Suprapubic skin (tissue), 4 donors: ENCODE data around the gene DUS1L. TPM values are rescaled to one million over a fixed set of nuclear protein-coding genes. Genes with fewer than 3 reads are reported as not detected.

Experiments used
- DNase-seq, 2 donors: peaks; one replicate each; pipeline ENCODE4 v3.0.0-alpha.2; 2019; ENCODE audit warnings: low spot score in 2 of 2
- H3K27ac ChIP-seq: fragments of 200-600 bp; sonication (generic); one replicate; pipeline ENCODE4 v1.5.1; 2019
- H3K27me3 ChIP-seq: fragments of 200-600 bp; sonication (generic); one replicate; pipeline ENCODE4 v1.5.1; 2019
- H3K36me3 ChIP-seq: fragments of 200-600 bp; sonication (generic); one replicate; pipeline ENCODE4 v1.5.1; 2019
- H3K4me1 ChIP-seq: fragments of 200-600 bp; sonication (generic); one replicate; pipeline ENCODE4 v1.5.1; 2019
- H3K4me3 ChIP-seq: fragments of 200-600 bp; sonication (generic); one replicate; pipeline ENCODE4 v1.5.1; 2019; ENCODE audit warnings: mild to moderate bottlenecking
- H3K9me3 ChIP-seq: fragments of 200-600 bp; sonication (generic); one replicate; pipeline ENCODE4 v1.5.1; 2019
- EP300 ChIP-seq: sonication (generic); formaldehyde crosslinking; IDR thresholded peaks from one replicate; pipeline ENCODE4 v1.6.1; 2017; ENCODE audit warnings: antibody characterized with exemption
- POLR2A ChIP-seq, 2 donors: fragments of 450-650 bp; IDR thresholded peaks; one replicate each; pipeline ENCODE4 v1.6.1; 2017; ENCODE audit warnings: antibody characterized with exemption in 2 of 2, mild to moderate bottlenecking in 2 of 2, moderate library complexity in 2 of 2
- POLR2AphosphoS5 ChIP-seq, 3 donors: sonication (generic); formaldehyde crosslinking; IDR thresholded peaks; one replicate each; pipeline ENCODE4 v1.6.1; 2017; ENCODE audit warnings: antibody characterized with exemption in 3 of 3
- WGBS: methylation state at CpG from one replicate; pipeline ENCODE4 v1.1.5; 2018; 5-methylcytosine and 5-hydroxymethylcytosine counted together
- total RNA-seq, 4 donors: library from RNA; depleted of rRNA; stranded (reverse); fragments of >200 nt; gene quantifications; one replicate each; pipeline ENCODE4 v1.1.0, GENCODE V29; 2016
- TF ChIP-seq, protein P1 (sequence below), 2 donors: fragments of 200-600 bp in 1 of 2; fragments of 450-650 bp in 1 of 2; sonication (generic) in 1 of 2; IDR thresholded peaks; one replicate each; pipeline ENCODE4 v1.5.1; 2016 to 2019; ENCODE audit warnings: antibody characterized with exemption in 2 of 2, mild to moderate bottlenecking in 1 of 2, moderate library complexity in 1 of 2

Gene DUS1L
- total RNA-seq, 4 donors from 2014 or later = 79.3 to 176 (median 108) TPM

GRCh38 chr17:82055965-82056728 lies 9.5 kb downstream of the DUS1L start:
- H3K9me3 ChIP-seq = no peaks in the 10 kb centered on the region
- 93% methylated on average over 13 of the region's 28 CpGs for WGBS
- TF ChIP-seq POLR2A (IDR thresholded peaks at IDR 0.05) = no peak
- no peak for TF ChIP-seq POLR2AphosphoS5 (IDR thresholded peaks at IDR 0.05)
- no peak for TF ChIP-seq EP300
- TF ChIP-seq, protein P1, sequence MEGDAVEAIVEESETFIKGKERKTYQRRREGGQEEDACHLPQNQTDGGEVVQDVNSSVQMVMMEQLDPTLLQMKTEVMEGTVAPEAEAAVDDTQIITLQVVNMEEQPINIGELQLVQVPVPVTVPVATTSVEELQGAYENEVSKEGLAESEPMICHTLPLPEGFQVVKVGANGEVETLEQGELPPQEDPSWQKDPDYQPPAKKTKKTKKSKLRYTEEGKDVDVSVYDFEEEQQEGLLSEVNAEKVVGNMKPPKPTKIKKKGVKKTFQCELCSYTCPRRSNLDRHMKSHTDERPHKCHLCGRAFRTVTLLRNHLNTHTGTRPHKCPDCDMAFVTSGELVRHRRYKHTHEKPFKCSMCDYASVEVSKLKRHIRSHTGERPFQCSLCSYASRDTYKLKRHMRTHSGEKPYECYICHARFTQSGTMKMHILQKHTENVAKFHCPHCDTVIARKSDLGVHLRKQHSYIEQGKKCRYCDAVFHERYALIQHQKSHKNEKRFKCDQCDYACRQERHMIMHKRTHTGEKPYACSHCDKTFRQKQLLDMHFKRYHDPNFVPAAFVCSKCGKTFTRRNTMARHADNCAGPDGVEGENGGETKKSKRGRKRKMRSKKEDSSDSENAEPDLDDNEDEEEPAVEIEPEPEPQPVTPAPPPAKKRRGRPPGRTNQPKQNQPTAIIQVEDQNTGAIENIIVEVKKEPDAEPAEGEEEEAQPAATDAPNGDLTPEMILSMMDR (IDR thresholded peaks at IDR 0.05) = no peak
- H3K36me3 ChIP-seq = peaks cover 77% of the 10 kb centered on the region
- no peak for DNase-seq
- H3K4me1 ChIP-seq = peaks cover 24% of the 10 kb centered on the region
- H3K27me3 ChIP-seq = no peaks in the 10 kb centered on the region
- no peak overlapping the region for H3K4me3 ChIP-seq
- H3K27ac ChIP-seq = no peak overlapping the region

DNA sequence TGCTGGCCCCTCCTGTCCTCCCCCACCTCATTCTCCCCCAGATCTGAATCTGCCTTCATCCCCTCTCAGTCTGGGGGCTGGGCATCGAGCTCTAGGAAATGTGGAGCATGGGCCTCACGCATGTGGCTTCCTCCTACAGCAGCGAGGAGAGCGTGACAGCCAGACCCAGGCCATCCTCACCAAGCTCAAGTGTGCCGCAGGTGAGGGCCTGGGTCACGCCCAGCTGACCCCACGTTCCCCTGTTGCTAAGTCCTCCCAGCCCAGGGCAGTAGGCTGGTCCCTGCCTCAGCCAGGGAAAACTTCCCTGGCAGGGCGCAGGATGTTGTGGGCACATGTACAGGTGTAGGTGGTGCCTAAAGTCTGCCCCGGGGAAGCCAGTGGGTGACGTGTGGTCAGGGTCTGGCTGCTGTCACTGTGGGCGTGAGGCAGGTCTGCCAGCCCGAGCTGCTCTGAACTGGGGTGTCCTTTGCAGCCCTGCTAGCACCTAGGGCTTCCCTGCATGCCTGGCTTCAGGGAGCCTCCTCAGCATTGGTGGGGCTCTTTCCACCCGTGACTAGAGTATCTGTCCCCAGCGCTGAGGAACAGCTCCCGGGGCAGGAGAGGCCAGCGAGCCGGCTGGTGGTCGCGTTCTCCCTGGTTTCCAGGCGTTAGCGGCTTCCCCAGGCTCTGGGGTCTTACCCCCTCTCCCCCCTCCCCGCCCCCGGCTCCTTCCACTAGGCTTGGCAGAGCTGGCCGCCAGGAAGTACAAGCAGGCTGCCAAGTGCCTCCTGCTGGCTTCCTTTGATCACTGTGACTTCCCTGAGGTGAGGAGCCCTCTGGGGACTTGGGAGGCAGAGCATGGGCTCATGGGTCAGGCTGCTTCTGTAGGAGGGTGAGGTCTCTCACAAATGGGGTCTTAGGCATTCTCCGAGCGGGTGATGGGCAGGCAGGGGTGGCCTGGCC lies 10.3 kb downstream of the DUS1L start:
- 80% methylated on average over 11 of the region's 26 CpGs for WGBS
- TF ChIP-seq POLR2AphosphoS5 (IDR thresholded peaks at IDR 0.05) = no peak
- TF ChIP-seq, protein P1 (IDR thresholded peaks at IDR 0.05) = no peak
- TF ChIP-seq EP300 = no peak
- TF ChIP-seq POLR2A (IDR thresholded peaks at IDR 0.05) = no peak
- Histone ChIP-seq H3K27me3 (no peaks in the 10 kb centered on the region), H3K4me1 (peaks cover 33% of the 10 kb centered on the region), H3K36me3 (peaks cover 69% of the 10 kb centered on the region), H3K9me3 (no peaks in the 10 kb centered on the region), H3K27ac (no peak overlapping the region), H3K4me3 (no peak overlapping the region)
- no peak for DNase-seq

- Histone ChIP-seq H3K4me3 (no peak overlapping the region), H3K9me3 (no peaks in the 10 kb centered on the region), H3K36me3 (peaks cover 64% of the 10 kb centered on the region), H3K27ac (no peak overlapping the region), H3K27me3 (no peaks in the 10 kb centered on the region), H3K4me1 (peaks cover 41% of the 10 kb centered on the region)
- DNase-seq = no peak
- 91% methylated on average over 14 of the region's 38 CpGs for whole genome bisulfite sequencing
- TF ChIP-seq, protein P1 (IDR thresholded peaks at IDR 0.05) = no peak
- TF ChIP-seq POLR2AphosphoS5 (IDR thresholded peaks at IDR 0.05) (no peak), EP300 (no peak), POLR2A (IDR thresholded peaks at IDR 0.05) (no peak)
Observed at GRCh38 chr17:82054351-82055022, 11.1 kb downstream of the DUS1L start.

DNA sequence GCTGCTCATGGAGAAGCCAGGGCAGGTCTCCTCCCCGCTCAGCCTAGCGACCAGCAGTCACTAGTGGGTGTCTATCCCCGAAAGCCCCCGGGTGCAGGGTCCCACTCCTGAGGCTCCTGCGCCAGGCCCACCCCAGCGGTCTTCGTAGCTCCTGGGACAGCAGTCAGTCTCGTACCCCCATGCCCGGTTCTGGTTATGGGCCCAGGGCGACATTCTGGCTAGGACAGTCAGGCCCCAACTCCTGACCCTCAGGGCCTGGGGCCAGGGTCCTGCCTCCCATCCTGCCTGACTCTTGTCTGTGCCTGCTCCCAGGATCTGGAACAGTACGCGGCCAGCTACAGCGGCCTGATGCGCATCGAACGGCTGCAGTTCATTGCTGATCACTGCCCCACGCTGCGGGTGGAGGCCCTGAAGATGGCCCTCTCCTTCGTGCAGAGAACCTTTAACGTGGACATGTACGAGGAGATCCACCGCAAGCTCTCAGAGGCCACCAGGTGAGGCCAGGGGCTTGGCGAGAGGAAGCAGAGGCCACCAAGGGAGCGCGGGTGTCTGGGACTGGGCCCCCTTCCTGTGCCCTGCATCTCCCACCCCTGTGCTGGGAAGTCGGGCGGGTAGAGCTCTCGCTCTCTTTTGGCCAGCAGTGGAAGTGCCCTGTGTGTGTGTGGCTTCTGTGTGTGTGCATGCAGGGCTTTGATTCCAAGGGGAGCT lies 11.9 kb downstream of the DUS1L start:
- Histone ChIP-seq H3K27ac (no peak overlapping the region), H3K4me1 (peaks cover 42% of the 10 kb centered on the region), H3K9me3 (no peaks in the 10 kb centered on the region), H3K36me3 (peaks cover 62% of the 10 kb centered on the region), H3K27me3 (no peaks in the 10 kb centered on the region), H3K4me3 (peak overlapping the region; percentile 85)
- 100% methylated on average over 1 of the region's 28 CpGs for WGBS
- DNase-seq = no peak
- no peak for TF ChIP-seq EP300
- no peak for TF ChIP-seq POLR2AphosphoS5 (IDR thresholded peaks at IDR 0.05)
- TF ChIP-seq, protein P1 (IDR thresholded peaks at IDR 0.05) = no peak
